Upper lobe of right lung (tissue), 1 donor: ENCODE results near the gene RDM1. TPM values are rescaled to one million over a fixed set of nuclear protein-coding genes. Genes with fewer than 3 reads are reported as not detected.
A peak's percentile ranks its signal among the peaks of the same experiment; 100 is the strongest.

Source experiments
- ATAC-seq: fragments of 200-7000 bp; cut with Tn5 transposase; one replicate; pipeline ENCODE4 v1.9.1; 2020; ENCODE audit warnings: mild to moderate bottlenecking, moderate library complexity
- DNase-seq: peaks from one replicate; pipeline ENCODE4 v3.0.0-alpha.2; 2020
- H3K27ac ChIP-seq: fragments of 200-600 bp; one replicate; pipeline ENCODE4 v1.8.0; 2022
- H3K27me3 ChIP-seq: fragments of 200-600 bp; one replicate; pipeline ENCODE4 v1.8.0; 2022; ENCODE audit warnings: mild to moderate bottlenecking
- H3K36me3 ChIP-seq: fragments of 200-600 bp; one replicate; pipeline ENCODE4 v1.8.0; 2022
- H3K4me1 ChIP-seq: fragments of 200-600 bp; one replicate; pipeline ENCODE4 v1.8.0; 2022
- H3K4me3 ChIP-seq: fragments of 200-600 bp; one replicate; pipeline ENCODE4 v1.8.0; 2022; ENCODE audit warnings: mild to moderate bottlenecking
- H3K9me3 ChIP-seq: fragments of 200-600 bp; one replicate; pipeline ENCODE4 v1.8.0; 2022
- CTCF ChIP-seq: fragments of 200-600 bp; IDR thresholded peaks from one replicate; pipeline ENCODE4 v1.8.0; 2022; ENCODE audit warnings: antibody characterized with exemption
- intact Hi-C: fragments of 100-400 bp; cut with DNase I; formaldehyde crosslinking; loops from one replicate; pipeline ENCODE4 v1.11.0; 2022
- long read RNA-seq: library from polyadenylated mRNA; unstranded; transcript quantifications from one replicate; pipeline ENCODE4 v2.0.0, GENCODE V29; 2021
- total RNA-seq: library from RNA; stranded (reverse); fragmentation: NEBNext Ultra II Directional; extraction: Animal tissue kit (Norgen Biotek cat#: 25700); gene quantifications from one replicate; pipeline ENCODE4 v1.2.1, GENCODE V29; 2021
- donor health status: DM: no; HTN: yes; CAD: no; lungs with severe emphysema.

Gene RDM1
- total RNA-seq, result not detected
- long read RNA-seq, result 0 reads

- no peak for TF ChIP-seq CTCF
- intact Hi-C loops, result no loop called here
- no peaks in the 10 kb centered on the region for H3K27me3 ChIP-seq
- no peaks in the 10 kb centered on the region for H3K9me3 ChIP-seq
- ATAC-seq (peak; percentile 91), DNase-seq (peak; percentile 76)
- no peak within 1 kb of the TSS for H3K27ac ChIP-seq
- no peaks in the 10 kb centered on the region for H3K36me3 ChIP-seq
- peak within 1 kb of the TSS; percentile 43 for H3K4me3 ChIP-seq
- peaks cover 13% of the 10 kb centered on the region for H3K4me1 ChIP-seq
Observed at GRCh38 chr17:35930211-35931065, at the start of gene RDM1. Gene RDM1, minus strand, starts transcription at chr17:35930773. Its CDS starts 46 bp downstream, at chr17:35930727.

GRCh38 chr17:35978346-35978745 is 47.8 kb upstream of the RDM1 start:
- intact Hi-C loops, result no loop called here
- Histone ChIP-seq H3K36me3 (no peaks in the 10 kb centered on the region), H3K27ac (no peak overlapping the region), H3K27me3 (no peaks in the 10 kb centered on the region), H3K4me1 (no peaks in the 10 kb centered on the region), H3K4me3 (no peak overlapping the region), H3K9me3 (no peaks in the 10 kb centered on the region)
- DNase-seq, result no peak
- no peak for TF ChIP-seq CTCF
- no peak for ATAC-seq

GRCh38 chr17:35977509-35977908 is 46.9 kb upstream of the RDM1 start:
- Histone ChIP-seq H3K27ac (no peak overlapping the region), H3K36me3 (no peaks in the 10 kb centered on the region), H3K4me1 (no peaks in the 10 kb centered on the region), H3K4me3 (no peak overlapping the region), H3K9me3 (no peaks in the 10 kb centered on the region), H3K27me3 (no peaks in the 10 kb centered on the region)
- intact Hi-C loops, result no loop called here
- DNase-seq (no peak), ATAC-seq (no peak)
- no peak for TF ChIP-seq CTCF

GRCh38 chr17:35973333-35974260 is 43.0 kb upstream of the RDM1 start:
- Histone ChIP-seq H3K27ac (peak overlapping the region; percentile 56), H3K4me3 (no peak overlapping the region), H3K36me3 (no peaks in the 10 kb centered on the region), H3K27me3 (no peaks in the 10 kb centered on the region), H3K4me1 (peaks cover 5% of the 10 kb centered on the region), H3K9me3 (no peaks in the 10 kb centered on the region)
- ATAC-seq, result no peak
- TF ChIP-seq CTCF, result no peak
- no peak for DNase-seq
- intact Hi-C loops, result no loop called here

- intact Hi-C loops, result no loop called here
- Histone ChIP-seq H3K9me3 (no peaks in the 10 kb centered on the region), H3K27ac (peak overlapping the region; percentile 47), H3K4me1 (peaks cover 5% of the 10 kb centered on the region), H3K27me3 (no peaks in the 10 kb centered on the region), H3K36me3 (no peaks in the 10 kb centered on the region), H3K4me3 (no peak overlapping the region)
- TF ChIP-seq CTCF, result no peak
- DNase-seq, result no peak
- no peak for ATAC-seq
Observed at GRCh38 chr17:35972945-35973332, 42.4 kb upstream of the RDM1 start.
